Measurements from ENCODE around the gene ECPAS.

- no peak for TF ChIP-seq CTCF (conservative IDR thresholded peaks at IDR 0.05; ENCODE audit: low read depth, low read length)
- no peak for TF ChIP-seq EZH2 (IDR thresholded peaks at IDR 0.05; ENCODE audit: borderline replicate concordance, low read depth, low read length, poor library complexity, severe bottlenecking)
These were observed 163.6 kb downstream of the ECPAS start for GRCh38 chr9:111320631-111321030.

Measured in A673 (cell line).